Neural cell (in vitro differentiated cells): Measurements from ENCODE around the gene WDR44. TPM values are rescaled to one million over a fixed set of nuclear protein-coding genes. Genes with fewer than 3 reads are reported as not detected.
"Not testable (repeated sequence)": the region's sequence is repeated elsewhere in the genome, so short reads cannot be mapped to it uniquely, and the experiment has no call there.

Experiments used
- H2AFZ ChIP-seq: fragments of 200-600, 300-800 bp; sonication (generic), shearing (Covaris generic); 2 replicates; pipeline ENCODE4 v1.6.0; 2014; ENCODE audit warnings: low read depth, mild to moderate bottlenecking, antibody characterized with exemption, low read length, moderate library complexity
- H3F3A ChIP-seq: fragments of 200-600 bp; shearing (Covaris generic); 2 replicates; pipeline ENCODE4 v1.6.1; 2016; ENCODE audit warnings: mild to moderate bottlenecking, moderate library complexity, mixed read lengths, antibody characterized with exemption, low read length; ENCODE audit not compliant: insufficient read depth, poor library complexity, severe bottlenecking
- H3K27ac ChIP-seq: fragments of 200-600, 300-800 bp; sonication (generic), shearing (Covaris generic); 2 replicates; pipeline ENCODE4 v1.5.1; 2014; ENCODE audit warnings: mild to moderate bottlenecking, low read length, moderate library complexity
- H3K27me3 ChIP-seq: fragments of 300-800, 200-600 bp; sonication (generic), shearing (Covaris generic); 2 replicates; pipeline ENCODE4 v1.6.0; 2014; ENCODE audit warnings: mild to moderate bottlenecking, low read depth, low read length, moderate library complexity; ENCODE audit not compliant: insufficient read depth
- H3K36me3 ChIP-seq: fragments of 300-800, 200-600 bp; sonication (generic), shearing (Covaris generic); 2 replicates; pipeline ENCODE4 v1.5.1; 2014; ENCODE audit warnings: mild to moderate bottlenecking, antibody characterized with exemption, low read length, moderate library complexity; ENCODE audit not compliant: insufficient read depth
- H3K4me2 ChIP-seq: fragments of 300-800, 200-600 bp; sonication (generic), shearing (Covaris generic); 2 replicates; pipeline ENCODE4 v1.6.0; 2014; ENCODE audit warnings: mild to moderate bottlenecking, low read length
- H3K4me3 ChIP-seq: fragments of 300-800, 200-600 bp; sonication (generic), shearing (Covaris generic); 2 replicates; pipeline ENCODE4 v1.5.1; 2014; ENCODE audit warnings: mild to moderate bottlenecking, low read length, moderate library complexity
- H3K79me2 ChIP-seq: fragments of 200-600 bp; shearing (Covaris generic); replicated peaks from 2 replicates; pipeline ENCODE4 v1.6.0; 2014; ENCODE audit warnings: mild to moderate bottlenecking, low read length, moderate library complexity; ENCODE audit not compliant: insufficient read depth
- H3K9ac ChIP-seq: fragments of 300-800, 200-600 bp; sonication (generic), shearing (Covaris generic); 2 replicates; pipeline ENCODE4 v1.6.1; 2016; ENCODE audit warnings: mild to moderate bottlenecking, low read length, mixed read lengths
- H3K9me2 ChIP-seq: fragments of 200-600 bp; shearing (Covaris generic); 2 replicates; pipeline ENCODE4 v1.6.1; 2016; ENCODE audit warnings: mild to moderate bottlenecking, low read length, mixed read lengths; ENCODE audit not compliant: insufficient read depth
- H3K9me3 ChIP-seq: fragments of 200-600, 300-800 bp; sonication (generic), shearing (Covaris generic); 2 replicates; pipeline ENCODE4 v1.6.1; 2016; ENCODE audit warnings: mild to moderate bottlenecking, mixed run types, low read length, moderate library complexity, mixed read lengths
- H4K20me1 ChIP-seq: fragments of 200-600 bp; shearing (Covaris generic); 2 replicates; pipeline ENCODE4 v1.6.1; 2016; ENCODE audit warnings: mild to moderate bottlenecking, mixed run types; ENCODE audit not compliant: insufficient read depth
- CTCF ChIP-seq: fragments of 450-650 bp; IDR thresholded peaks from 2 replicates; pipeline ENCODE4 v1.5.1; 2014; ENCODE audit warnings: antibody characterized with exemption, mild to moderate bottlenecking, moderate library complexity; ENCODE audit not compliant: poor library complexity, severe bottlenecking
- EP300 ChIP-seq: fragments of 450-650 bp; conservative IDR thresholded peaks from 2 replicates; pipeline ENCODE4 v1.6.1; 2014; ENCODE audit warnings: antibody characterized with exemption, mild to moderate bottlenecking, moderate library complexity; ENCODE audit not compliant: poor library complexity, severe bottlenecking
- EZH2 ChIP-seq: fragments of 200-600, 300-800 bp; shearing (Covaris generic), sonication (generic); IDR thresholded peaks from 2 replicates; pipeline ENCODE4 v1.6.1; 2014; ENCODE audit warnings: antibody characterized with exemption, low read length, borderline replicate concordance, mild to moderate bottlenecking; ENCODE audit not compliant: insufficient read depth, poor library complexity, severe bottlenecking
- MXI1 ChIP-seq: fragments of 450-650 bp; conservative IDR thresholded peaks from 2 replicates; pipeline ENCODE4 v1.6.1; 2014; ENCODE audit warnings: antibody characterized with exemption, mild to moderate bottlenecking; ENCODE audit not compliant: poor library complexity, severe bottlenecking
- POLR2AphosphoS5 ChIP-seq: IDR thresholded peaks from 2 replicates; pipeline ENCODE4 v1.6.1; 2012
- RAD21 ChIP-seq: fragments of 450-650 bp; conservative IDR thresholded peaks from 2 replicates; pipeline ENCODE4 v1.6.1; 2014; ENCODE audit warnings: antibody characterized with exemption, mild to moderate bottlenecking, moderate library complexity
- REST ChIP-seq: IDR thresholded peaks from 2 replicates; pipeline ENCODE4 v1.6.1; 2012; ENCODE audit warnings: borderline replicate concordance
- SMC3 ChIP-seq: fragments of 450-650 bp; conservative IDR thresholded peaks from 2 replicates; pipeline ENCODE4 v1.6.1; 2014; ENCODE audit warnings: antibody characterized with exemption, mild to moderate bottlenecking, moderate library complexity; ENCODE audit not compliant: poor library complexity
- TAF1 ChIP-seq: IDR thresholded peaks from 2 replicates; pipeline ENCODE4 v1.6.1; 2012; ENCODE audit warnings: low read depth
- polyA minus RNA-seq: library from RNA; depleted of rRNA, polyadenylated mRNA; stranded (reverse); fragments of >200 nt; gene quantifications from 2 replicates; pipeline ENCODE4 v1.2.3, GENCODE V29; 2014
- polyA plus RNA-seq: library from polyadenylated mRNA; depleted of rRNA; stranded (reverse); fragments of >200 nt; gene quantifications from 2 replicates; pipeline ENCODE4 v1.2.3, GENCODE V29; 2014

The WDR44 gene
- polyA plus RNA-seq, result 18.7 and 19.3 TPM in 2 replicates
- polyA minus RNA-seq, result 36.5 and 43.5 TPM in 2 replicates

- Histone ChIP-seq H3K79me2 (peaks cover 21% of the 10 kb centered on the region), H3F3A (no peaks in the 10 kb centered on the region), H3K9me3 (no peaks in the 10 kb centered on the region), H3K27ac (peak within 1 kb of the TSS; percentile 86), H3K36me3 (no peaks in the 10 kb centered on the region), H3K4me2 (peak within 1 kb of the TSS; percentile 30), H3K9ac (peak within 1 kb of the TSS; percentile 84), H3K27me3 (no peaks in the 10 kb centered on the region), H3K4me3 (peak within 1 kb of the TSS; percentile 79), H2AFZ (peak within 1 kb of the TSS; percentile 51), H4K20me1 (no peaks in the 10 kb centered on the region), H3K9me2 (no peaks in the 10 kb centered on the region)
- TF ChIP-seq SMC3, result peak; percentile 22
- TF ChIP-seq REST, result peak; percentile 64
- no peak for TF ChIP-seq CTCF
- no peak for TF ChIP-seq MXI1
- TF ChIP-seq POLR2AphosphoS5, result peak; percentile 77
- TF ChIP-seq EP300, result no peak
- no peak for TF ChIP-seq EZH2
- TF ChIP-seq RAD21, result no peak
- no peak for TF ChIP-seq TAF1
Observed at GRCh38 chrX:118345464-118346257, at the start of gene WDR44. Gene WDR44, plus strand, starts transcription at chrX:118346106. Its CDS starts 398 bp downstream, at chrX:118346504.

- not testable (repeated sequence) for H3K79me2 ChIP-seq, H3F3A ChIP-seq, H4K20me1 ChIP-seq, H3K36me3 ChIP-seq, H3K9ac ChIP-seq, H2AFZ ChIP-seq, H3K9me2 ChIP-seq, H3K4me2 ChIP-seq, H3K9me3 ChIP-seq, H3K4me3 ChIP-seq, H3K27me3 ChIP-seq, H3K27ac ChIP-seq
Observed at GRCh38 chrX:118305827-118306226, 40.1 kb upstream of the WDR44 start.
